Fibroblast of lung (primary cell): ENCODE measurements around the gene SLC35C1.

Experiments
- CTCF ChIP-seq, 2 donors: IDR thresholded peaks in 1 of 2; conservative IDR thresholded peaks in 1 of 2; 1 replicate in 1 of 2; 2 replicates in 1 of 2; pipeline ENCODE4 v1.5.1; 2011 to 2012; ENCODE audit warnings: low read length in 2 of 2, control low read depth in 1 of 2, inconsistent platforms in 1 of 2, low read depth in 1 of 2, mild to moderate bottlenecking in 1 of 2
- EZH2 ChIP-seq: IDR thresholded peaks from 2 replicates; pipeline ENCODE4 v1.5.1; 2012; ENCODE audit warnings: low read length, control low read depth, mild to moderate bottlenecking; ENCODE audit errors: missing control alignments

- TF ChIP-seq CTCF (conservative IDR thresholded peaks at IDR 0.05 in 1 of 2, IDR thresholded peaks at IDR 0.05 in 1 of 2; ENCODE audit: low read depth in 1 of 2, low read length in 2 of 2) (no peak), EZH2 (no peak)
These were observed 35.0 kb upstream of the SLC35C1 start for GRCh38 chr11:45769960-45770359.
